Measurements from ENCODE around the gene THEM5.

The THEM5 gene

GRCh38 chr1:151838222-151839081, 15.1 kb downstream of the THEM5 start:
- DNase-seq, result no peak

GRCh38 chr1:151837884-151838221, 15.7 kb downstream of the THEM5 start:
- DNase-seq, result no peak

DNA sequence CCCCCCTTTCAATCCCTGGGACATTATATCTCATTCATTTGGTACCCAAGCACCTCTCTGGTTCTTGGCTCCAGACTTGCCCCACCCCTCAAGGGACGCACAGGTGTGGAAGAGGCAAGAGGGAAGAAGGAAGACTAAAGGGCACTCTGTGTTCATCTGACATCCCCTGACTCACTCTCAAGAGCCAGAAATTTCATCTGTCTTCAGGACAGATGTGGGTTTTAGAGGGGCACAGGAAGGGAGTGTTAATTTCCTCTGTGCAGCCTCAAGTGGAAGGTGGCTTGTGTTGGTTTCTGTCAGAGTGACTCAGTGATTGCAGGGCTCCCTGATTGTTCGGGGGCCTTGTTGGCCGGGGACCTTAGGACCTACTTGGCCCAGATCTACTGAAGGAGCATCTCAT, 16.3 kb downstream of the THEM5 start:
- DNase-seq, result no peak

GRCh38 chr1:151835596-151835995, 17.9 kb downstream of the THEM5 start:
- no peak for DNase-seq

DNA sequence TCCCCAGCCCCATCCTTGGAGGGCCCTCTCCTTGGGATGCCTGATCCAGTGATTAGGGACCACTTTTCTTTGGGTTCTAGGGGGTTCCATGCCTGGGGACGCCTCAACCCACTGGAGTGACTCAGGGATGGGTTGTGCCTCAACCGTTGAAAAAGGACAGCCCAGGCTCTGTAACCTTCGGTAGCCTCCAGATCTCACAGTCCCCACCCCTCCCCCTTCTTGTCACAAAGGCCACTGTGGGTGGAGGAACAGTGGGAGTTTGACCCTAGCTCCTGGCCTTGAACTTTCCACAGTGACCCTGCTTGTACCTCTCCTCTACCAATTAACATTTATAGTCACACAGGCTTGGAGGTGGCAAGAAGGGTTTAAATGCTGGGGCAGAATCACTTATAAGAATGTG, 19.3 kb downstream of the THEM5 start:
- no peak for DNase-seq

- no peak for DNase-seq
Measured at GRCh38 chr1:151833172-151833900, 20.2 kb downstream of the THEM5 start.

DNA sequence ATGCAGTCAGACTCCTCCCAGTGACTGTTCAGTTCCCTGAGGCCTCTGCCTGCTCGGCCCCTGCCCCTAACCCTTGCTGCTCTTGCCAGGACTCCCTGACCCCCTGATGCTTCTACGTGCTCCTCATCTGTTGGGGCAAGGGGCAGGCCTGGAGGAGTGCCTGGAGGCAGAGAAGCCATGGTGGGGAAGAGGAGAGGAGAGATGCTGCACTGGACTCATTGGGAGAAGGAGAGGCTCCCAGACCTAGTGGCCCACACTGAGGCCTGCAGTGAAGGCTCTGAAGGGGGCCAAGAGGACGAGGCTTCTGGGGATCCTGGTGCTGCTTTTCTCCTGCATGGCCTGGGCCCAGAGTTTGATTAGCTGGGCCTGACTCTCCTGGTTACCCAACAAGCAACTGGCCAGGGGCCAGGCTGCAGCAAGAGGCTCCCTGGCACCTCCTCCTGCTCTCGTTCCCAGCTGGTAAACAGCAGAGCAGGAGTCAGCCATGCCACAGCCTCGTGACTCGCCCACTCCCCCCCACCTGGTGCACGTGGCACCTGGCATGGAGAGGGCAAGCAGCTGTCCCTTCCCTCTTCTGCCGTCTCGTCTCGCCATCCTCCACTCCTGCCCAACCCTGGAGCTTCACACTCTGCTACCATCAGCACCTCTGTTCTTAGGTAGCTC, 21.1 kb downstream of the THEM5 start:
- DNase-seq, result peak; percentile 40 to 45

- DNase-seq, result no peak
Measured at GRCh38 chr1:151831605-151832004, 21.9 kb downstream of the THEM5 start, which contains the start of gene RORC. RORC (minus strand) TSS chr1:151831802; CDS start chr1:151831764, 38 bp downstream.

GRCh38 chr1:151831256-151831591, 22.3 kb downstream of the THEM5 start:
- DNase-seq, result no peak

GRCh38 chr1:151830055-151830454, 23.5 kb downstream of the THEM5 start:
- no peak for DNase-seq

GRCh38 chr1:151829352-151830046, 24.0 kb downstream of the THEM5 start:
- DNase-seq, result peak; percentile 57 to 69

GRCh38 chr1:151828921-151829320, 24.6 kb downstream of the THEM5 start:
- peak; percentile 40 to 59 for DNase-seq

GRCh38 chr1:151827853-151828252, 25.7 kb downstream of the THEM5 start:
- no peak for DNase-seq

DNA sequence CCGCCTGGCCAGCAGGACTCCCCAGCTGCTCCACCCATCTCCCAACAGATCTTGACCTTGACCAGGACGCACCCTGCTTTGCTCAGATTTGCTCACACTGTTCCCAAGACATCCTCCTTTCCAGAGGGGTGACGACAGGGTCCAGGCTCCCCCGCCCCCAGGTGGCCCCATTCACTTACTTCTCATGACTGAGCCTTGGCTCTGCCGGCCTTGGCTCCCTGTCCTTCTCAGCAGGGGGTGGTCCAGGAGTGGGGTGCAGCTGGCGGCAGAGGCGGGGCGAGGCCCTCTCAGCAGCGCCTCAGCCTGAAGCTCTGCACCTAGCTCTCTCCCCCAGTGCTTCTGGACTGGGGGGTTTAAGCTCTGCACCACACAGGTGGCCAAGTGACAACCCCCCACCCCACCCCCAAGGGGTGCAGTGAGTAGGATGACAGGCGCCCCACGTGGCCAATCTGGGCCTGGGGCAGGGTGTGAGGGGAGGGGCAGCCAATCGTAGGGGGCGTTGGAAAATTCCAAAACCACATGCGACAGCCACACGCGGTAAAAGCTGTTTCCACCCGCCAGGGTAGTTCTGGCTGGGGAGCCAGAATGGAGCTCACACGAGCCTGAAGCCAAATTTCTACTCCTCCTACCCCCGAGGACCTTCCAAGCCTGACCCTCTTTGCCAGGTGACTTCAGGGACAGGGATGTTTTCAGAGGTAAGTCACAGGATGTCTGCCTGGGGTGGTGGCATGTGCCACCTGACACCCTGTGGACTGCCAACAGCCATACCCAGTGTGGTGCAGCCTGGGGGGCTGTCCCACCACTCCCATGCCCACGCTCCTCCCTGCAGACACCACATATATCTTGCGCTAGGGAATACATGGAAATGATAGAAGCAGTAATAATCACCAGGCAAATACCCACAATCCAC, 27.5 kb downstream of the THEM5 start:
- DNase-seq, result no peak

GRCh38 chr1:151825204-151825603, 28.3 kb downstream of the THEM5 start:
- DNase-seq, result no peak

- no peak for DNase-seq
Measured at GRCh38 chr1:151823175-151823574, 30.3 kb downstream of the THEM5 start.

- DNase-seq, result no peak
Measured at GRCh38 chr1:151822404-151822803, 31.1 kb downstream of the THEM5 start.

DNA sequence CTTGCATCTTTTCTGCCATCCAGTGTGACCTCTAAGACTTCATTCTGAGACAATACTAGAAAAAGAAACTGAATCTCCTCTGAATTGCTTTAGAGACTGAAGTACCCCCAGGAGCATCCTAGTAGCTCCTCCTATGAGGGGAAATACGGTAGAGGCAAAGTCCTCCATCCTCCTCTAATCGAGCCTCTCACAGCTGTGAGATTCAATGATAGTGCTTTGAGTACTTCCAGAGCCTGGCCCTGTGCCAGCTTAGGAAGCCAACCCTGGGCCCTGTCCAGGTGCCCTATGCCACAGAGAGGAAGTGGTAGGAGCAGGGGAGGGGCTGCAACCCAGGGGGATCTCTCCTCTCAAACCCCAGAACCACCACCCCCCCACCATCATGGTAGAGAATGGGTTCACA, 32.6 kb downstream of the THEM5 start:
- DNase-seq, result no peak

DNA sequence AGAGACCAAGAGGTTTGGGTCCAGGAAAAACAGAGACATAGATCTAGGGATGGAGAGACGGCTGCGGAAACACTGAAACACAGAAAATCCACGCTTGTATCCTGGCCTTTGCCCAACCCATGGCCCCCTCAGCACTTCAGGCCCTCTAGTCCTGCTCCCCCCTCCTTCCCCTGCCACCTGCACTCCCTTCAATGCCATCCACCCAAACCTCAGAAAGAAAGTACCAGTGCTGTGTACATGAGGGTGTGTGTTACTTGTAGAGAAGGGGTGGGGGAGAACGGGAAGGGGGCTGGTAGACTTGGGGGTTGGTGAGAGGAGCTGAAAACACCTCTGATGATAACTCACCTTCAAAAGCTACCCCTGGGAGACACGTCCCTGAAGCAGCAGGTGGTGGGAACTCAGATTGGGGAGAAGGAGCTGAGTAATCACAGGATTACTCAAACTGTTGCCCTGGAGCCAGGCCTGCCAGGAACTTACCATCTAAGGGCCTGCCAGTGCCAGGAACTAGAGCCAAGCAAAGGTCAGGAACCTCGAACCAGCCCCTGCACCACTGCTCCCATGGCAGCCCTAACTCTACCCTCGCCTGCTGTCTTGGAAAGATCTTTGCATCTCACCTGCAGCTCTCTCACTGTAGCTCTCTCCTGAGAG, 33.4 kb downstream of the THEM5 start:
- peak in 1 of 2 experiments; percentile 26 for DNase-seq

- no peak for DNase-seq
Measured at GRCh38 chr1:151819227-151819835, 34.2 kb downstream of the THEM5 start.

DNA sequence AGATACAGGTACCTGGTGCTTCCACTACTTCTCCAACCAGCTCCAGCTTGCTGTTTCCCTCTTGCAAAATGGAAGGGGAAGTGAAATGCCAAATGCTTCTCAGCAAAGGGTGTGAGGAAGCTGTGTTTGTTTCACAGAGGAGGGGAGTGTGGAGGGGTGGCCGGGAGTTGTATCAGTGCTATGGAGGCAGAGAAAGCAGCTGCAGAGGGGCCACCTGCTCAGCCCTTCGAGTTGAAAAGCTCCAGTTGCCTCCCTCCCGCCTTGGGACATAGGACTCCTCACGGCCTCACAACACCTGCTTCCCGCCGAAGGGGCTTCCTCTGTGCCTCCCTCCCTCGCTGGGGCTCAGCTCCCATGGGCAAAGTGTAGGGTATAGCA, 36.2 kb downstream of the THEM5 start:
- peak; percentile 30 to 34 for DNase-seq

All from AML-193 (cell line).